ENCODE measurements around the gene BLVRA.

GRCh38 chr7:43790834-43791233 is 32.4 kb downstream of the BLVRA start:
- no peak for TF ChIP-seq ZBTB33 (IDR thresholded peaks at IDR 0.05)
- no peak for TF ChIP-seq CTCF (IDR thresholded peaks at IDR 0.05 in 2 of 3, conservative IDR thresholded peaks at IDR 0.05 in 1 of 3; ENCODE audit: control insufficient read depth in 2 of 3, extremely low read depth in 1 of 3, insufficient read depth in 1 of 3, low read depth in 3 of 3, low read length in 3 of 3)
- TF ChIP-seq POLR2A (IDR thresholded peaks at IDR 0.05; ENCODE audit: low read depth, low read length) = no peak
- TF ChIP-seq BCL11A (IDR thresholded peaks at IDR 0.05; ENCODE audit: low read depth, low read length) = no peak
- no peak for TF ChIP-seq SIN3A (IDR thresholded peaks at IDR 0.05; ENCODE audit: low read depth, low read length)
- TF ChIP-seq SMC3 (IDR thresholded peaks at IDR 0.05; ENCODE audit: borderline replicate concordance, low read length) = no peak
- TF ChIP-seq CHD1 (IDR thresholded peaks at IDR 0.05; ENCODE audit: low read depth, low read length) = no peak
- TF ChIP-seq EZH2 (IDR thresholded peaks at IDR 0.05; ENCODE audit: borderline replicate concordance, control insufficient read depth, low read depth, low read length) = no peak
- TF ChIP-seq TARDBP (IDR thresholded peaks at IDR 0.05; ENCODE audit: borderline replicate concordance) = no peak
- no peak for TF ChIP-seq NKRF (conservative IDR thresholded peaks at IDR 0.05)
- no peak for TF ChIP-seq FOXM1 (IDR thresholded peaks at IDR 0.05; ENCODE audit: low read depth, low read length)
- no peak for TF ChIP-seq MYC (IDR thresholded peaks at IDR 0.05; ENCODE audit: insufficient read depth, insufficient read length, insufficient replicate concordance, low read length, severe bottlenecking)

All from GM12878 (cell line).